Esophagus squamous epithelium (tissue), 4 donors: ENCODE data around the gene TAF3.

Experiments
- POLR2A ChIP-seq, 4 donors: fragments of 450-650 bp; IDR thresholded peaks; one replicate each; pipeline ENCODE4 v1.6.1; 2017; ENCODE audit warnings: antibody characterized with exemption in 4 of 4, mild to moderate bottlenecking in 4 of 4, moderate library complexity in 3 of 4
- TF ChIP-seq, protein P1 (sequence below), 6 experiments: fragments of 450-650 bp in 4 of 6; fragments of 200-600 bp in 2 of 6; sonication (generic) in 2 of 6; IDR thresholded peaks; one replicate each; pipeline ENCODE4 v1.5.1; 2016 to 2019; ENCODE audit warnings: antibody characterized with exemption in 6 of 6, mild to moderate bottlenecking in 4 of 6, moderate library complexity in 4 of 6

DNA sequence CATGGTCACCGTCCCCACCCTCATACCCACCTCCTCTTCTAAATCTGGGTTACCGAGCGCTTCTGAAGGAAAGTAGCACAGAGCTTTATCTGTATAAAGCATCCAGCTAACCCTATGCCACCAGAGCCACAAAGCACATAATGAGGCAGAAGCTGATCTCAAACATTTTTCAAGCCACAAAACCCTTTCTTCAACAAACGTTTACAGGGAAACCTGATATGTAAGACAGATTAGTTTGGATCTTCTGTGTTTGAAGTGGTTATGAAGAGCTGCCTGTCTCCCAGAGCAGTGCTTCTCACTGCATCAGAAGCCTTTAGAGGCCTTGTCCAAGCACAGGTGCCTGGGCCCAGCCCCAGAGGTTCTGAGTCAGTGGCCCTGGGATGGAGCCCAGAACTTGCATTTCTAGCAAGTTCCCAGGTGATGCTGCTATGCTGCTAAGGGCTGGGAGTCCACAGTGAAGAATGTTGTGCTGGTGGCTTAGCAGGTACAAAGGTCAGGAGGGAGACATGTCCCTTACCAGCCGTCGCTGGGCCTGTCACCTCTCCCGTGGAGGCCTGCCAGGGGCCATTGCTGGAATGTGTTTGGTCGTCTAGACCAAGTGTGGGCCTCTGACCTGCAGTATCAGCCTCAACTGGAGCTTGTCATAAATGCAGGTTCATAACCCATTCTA is 90.4 kb downstream of the TAF3 start:
- TF ChIP-seq, protein P1, sequence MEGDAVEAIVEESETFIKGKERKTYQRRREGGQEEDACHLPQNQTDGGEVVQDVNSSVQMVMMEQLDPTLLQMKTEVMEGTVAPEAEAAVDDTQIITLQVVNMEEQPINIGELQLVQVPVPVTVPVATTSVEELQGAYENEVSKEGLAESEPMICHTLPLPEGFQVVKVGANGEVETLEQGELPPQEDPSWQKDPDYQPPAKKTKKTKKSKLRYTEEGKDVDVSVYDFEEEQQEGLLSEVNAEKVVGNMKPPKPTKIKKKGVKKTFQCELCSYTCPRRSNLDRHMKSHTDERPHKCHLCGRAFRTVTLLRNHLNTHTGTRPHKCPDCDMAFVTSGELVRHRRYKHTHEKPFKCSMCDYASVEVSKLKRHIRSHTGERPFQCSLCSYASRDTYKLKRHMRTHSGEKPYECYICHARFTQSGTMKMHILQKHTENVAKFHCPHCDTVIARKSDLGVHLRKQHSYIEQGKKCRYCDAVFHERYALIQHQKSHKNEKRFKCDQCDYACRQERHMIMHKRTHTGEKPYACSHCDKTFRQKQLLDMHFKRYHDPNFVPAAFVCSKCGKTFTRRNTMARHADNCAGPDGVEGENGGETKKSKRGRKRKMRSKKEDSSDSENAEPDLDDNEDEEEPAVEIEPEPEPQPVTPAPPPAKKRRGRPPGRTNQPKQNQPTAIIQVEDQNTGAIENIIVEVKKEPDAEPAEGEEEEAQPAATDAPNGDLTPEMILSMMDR (IDR thresholded peaks at IDR 0.05), result no peak
- no peak for TF ChIP-seq POLR2A (IDR thresholded peaks at IDR 0.05)
